T47D (cell line): Measurements from ENCODE around the gene SAMD14.
"Not testable (repeated sequence)": the region's sequence is repeated elsewhere in the genome, so short reads cannot be mapped to it uniquely, and the experiment has no call there.

Experiments used
- DNase-seq, 2 experiments: peaks; one replicate each; pipeline versions ENCODE4 v3.0.0 to v3.0.0-alpha.2; 2011 to 2012; ENCODE audit warnings: low read depth in 1 of 2, low spot score in 1 of 2
- JUND ChIP-seq: IDR thresholded peaks from 2 replicates; pipeline ENCODE4 v1.6.1; 2012; ENCODE audit warnings: low read depth
- in situ Hi-C: cut with HindIII; loops from 2 replicates; pipeline ENCODE4 v1.10.0; 2016; ENCODE audit warnings: low sequenced_read_pairs, low pct_unique_long_range_greater_than_20kb

Gene SAMD14

GRCh38 chr17:50070908-50071680, 58.9 kb downstream of the SAMD14 start:
- in situ Hi-C loops: no loop called here
- no peak for DNase-seq
- TF ChIP-seq JUND: no peak

- in situ Hi-C loops: no loop called here
- TF ChIP-seq JUND: no peak
- DNase-seq: no peak
These were observed 62.0 kb downstream of the SAMD14 start for GRCh38 chr17:50067996-50068395.

GRCh38 chr17:50066995-50067394, 63.0 kb downstream of the SAMD14 start:
- DNase-seq: no peak
- TF ChIP-seq JUND: no peak
- in situ Hi-C loops: no loop called here

GRCh38 chr17:50065056-50065455, 64.9 kb downstream of the SAMD14 start:
- in situ Hi-C loops: no loop called here
- no peak for TF ChIP-seq JUND
- DNase-seq: no peak

- DNase-seq: no peak
- TF ChIP-seq JUND: no peak
- in situ Hi-C loops: no loop called here
These were observed 65.5 kb downstream of the SAMD14 start for GRCh38 chr17:50064253-50065001.

- DNase-seq: no peak
- in situ Hi-C loops: no loop called here
These were observed 66.3 kb downstream of the SAMD14 start for GRCh38 chr17:50063561-50064252.

GRCh38 chr17:50062293-50063243, 67.4 kb downstream of the SAMD14 start:
- TF ChIP-seq JUND: no peak
- in situ Hi-C loops: no loop called here
- DNase-seq: peak; percentile 65 to 79

More at GRCh38 chr17:50063561-50064252, 66.3 kb downstream of the SAMD14 start:
- no peak for TF ChIP-seq JUND

GRCh38 chr17:50061713-50062045, 68.3 kb downstream of the SAMD14 start:
- in situ Hi-C loops, DNase-seq: not testable (repeated sequence)

- in situ Hi-C loops: no loop called here
- TF ChIP-seq JUND: no peak
- DNase-seq: no peak
These were observed 68.8 kb downstream of the SAMD14 start for GRCh38 chr17:50060951-50061712.
